H1 (cell line): ENCODE measurements around the gene PRR23E. TPM values are rescaled to one million over a fixed set of nuclear protein-coding genes. Genes with fewer than 3 reads are reported as not detected.

Source experiments
- ATF3 ChIP-seq: IDR thresholded peaks from 2 replicates; pipeline ENCODE4 v1.6.1; 2011; ENCODE audit warnings: low read depth, mild to moderate bottlenecking, low read length; ENCODE audit not compliant: insufficient read depth
- CEBPB ChIP-seq: IDR thresholded peaks from 2 replicates; pipeline ENCODE4 v1.6.1; 2012; ENCODE audit warnings: low read depth, low read length
- POLR2AphosphoS5 ChIP-seq: IDR thresholded peaks from 2 replicates; pipeline ENCODE4 v1.6.1; 2011; ENCODE audit warnings: low read depth, low read length
- POU5F1 ChIP-seq: IDR thresholded peaks from 2 replicates; pipeline ENCODE4 v1.6.1; 2011; ENCODE audit warnings: low read depth, mild to moderate bottlenecking, low read length, moderate library complexity
- TAF1 ChIP-seq: IDR thresholded peaks from 2 replicates; pipeline ENCODE4 v1.6.1; 2011; ENCODE audit warnings: mild to moderate bottlenecking, low read depth, low read length
- polyA plus RNA-seq, 7 experiments: library from polyadenylated mRNA; depleted of rRNA in 3 of 7; stranded (reverse) in 5 of 7; unstranded in 2 of 7; fragments of >200 nt in 5 of 7; fragments of 200-250 nt in 2 of 7; gene quantifications; 1 replicate in 5 of 7; 2 replicates in 1 of 7; 4 replicates in 1 of 7; pipeline versions ENCODE4 v1.2.1 to v1.2.3, GENCODE V29; 2011 to 2013; ENCODE audit warnings: missing spikeins in 2 of 7, mixed read lengths in 2 of 7
- total RNA-seq: library from RNA; stranded (reverse); fragmentation: NEBNext Ultra II Directional; extraction: Animal tissue kit (Norgen Biotek cat#: 25700); gene quantifications from 2 replicates; pipeline ENCODE4 v1.2.1, GENCODE V29; 2021

Gene PRR23E
- total and polyA plus RNA-seq, 2 of the 8 experiments (the other 6 are each of a cell fraction or from before 2014, with no cell fraction given) = not detected

- no peak for TF ChIP-seq POLR2AphosphoS5
- no peak for TF ChIP-seq TAF1
- no peak for TF ChIP-seq ATF3
- TF ChIP-seq CEBPB = no peak
- no peak for TF ChIP-seq POU5F1
These were observed at the start of gene PRR23E (continued) for GRCh38 chr3:127192576-127193232.
